Eye (tissue), 1 donor: Measurements from ENCODE around the gene NBDY.
"Not testable (repeated sequence)": the region's sequence is repeated elsewhere in the genome, so short reads cannot be mapped to it uniquely, and the experiment has no call there.

Source experiments
- DNase-seq: peaks from one replicate; pipeline ENCODE4 v3.0.0-alpha.2; 2015

The NBDY gene

GRCh38 chrX:56729152-56729850 is at the start of gene NBDY:
NBDY (plus strand) TSS chrX:56729243; CDS start chrX:56729354, 111 bp downstream.
- peak; percentile 74 for DNase-seq

GRCh38 chrX:56704530-56704929 is 24.5 kb upstream of the NBDY start:
- DNase-seq = not testable (repeated sequence)

- peak; percentile 35 for DNase-seq
Measured at GRCh38 chrX:56726605-56727004, 2.4 kb upstream of the NBDY start.

GRCh38 chrX:56727531-56727930 is 1.5 kb upstream of the NBDY start:
- no peak for DNase-seq

- DNase-seq = no peak
Measured at GRCh38 chrX:56728321-56728720, 722 bp upstream of the NBDY start.

- DNase-seq = peak; percentile 69
Measured at GRCh38 chrX:56728752-56729151, 291 bp upstream of the NBDY start.

- peak; percentile 74 for DNase-seq
Measured at GRCh38 chrX:56733459-56734046, 4.5 kb downstream of the NBDY start.

- no peak for DNase-seq
Measured at GRCh38 chrX:56736219-56736618, 7.2 kb downstream of the NBDY start.

- DNase-seq = no peak
Measured at GRCh38 chrX:56738670-56739069, 9.6 kb downstream of the NBDY start.

GRCh38 chrX:56744996-56745395 is 16.0 kb downstream of the NBDY start:
- no peak for DNase-seq

- no peak for DNase-seq
Measured at GRCh38 chrX:56746996-56747395, 18.0 kb downstream of the NBDY start.

GRCh38 chrX:56751071-56751470 is 22.0 kb downstream of the NBDY start:
- no peak for DNase-seq

- DNase-seq = no peak
Measured at GRCh38 chrX:56757327-56757726, 28.3 kb downstream of the NBDY start.

GRCh38 chrX:56758456-56758855 is 29.4 kb downstream of the NBDY start:
- DNase-seq = no peak

GRCh38 chrX:56759736-56760409 is 30.8 kb downstream of the NBDY start:
- no peak for DNase-seq

GRCh38 chrX:56760410-56761124 is 31.5 kb downstream of the NBDY start:
- DNase-seq = not testable (repeated sequence)

- no peak for DNase-seq
Measured at GRCh38 chrX:56761167-56761566, 32.1 kb downstream of the NBDY start.

- no peak for DNase-seq
Measured at GRCh38 chrX:56762220-56762619, 33.2 kb downstream of the NBDY start.

- DNase-seq = no peak
Measured at GRCh38 chrX:56762707-56763555, 33.9 kb downstream of the NBDY start.

GRCh38 chrX:56763556-56764152 is 34.6 kb downstream of the NBDY start:
- no peak for DNase-seq

- peak; percentile 65 for DNase-seq
Measured at GRCh38 chrX:56764153-56764974, 35.3 kb downstream of the NBDY start.
